Keratinocyte (primary cell): ENCODE results near the gene ACTN1. TPM values are rescaled to one million over a fixed set of nuclear protein-coding genes. Genes with fewer than 3 reads are reported as not detected.

Source experiments
- DNase-seq: peaks from one replicate; pipeline ENCODE4 v3.0.0-alpha.2; 2011; ENCODE audit warnings: low read depth, missing footprints, low spot score
- FAIRE-seq: peaks from 2 replicates; lab custom pipeline; 2011; peaks lifted over from hg19 to GRCh38; lab: Jason Lieb, UNC
- H2AFZ ChIP-seq: 2 replicates; pipeline ENCODE4 v1.6.0; 2012; ENCODE audit warnings: low read length, control low read depth, inconsistent platforms; ENCODE audit not compliant: control insufficient read depth
- H3K27ac ChIP-seq: 2 replicates; pipeline ENCODE4 v1.5.1; 2011; ENCODE audit warnings: low read length; ENCODE audit not compliant: control insufficient read depth, insufficient read depth
- H3K27me3 ChIP-seq: 3 replicates; pipeline ENCODE4 v1.6.0; 2011; ENCODE audit warnings: low read length; ENCODE audit not compliant: control insufficient read depth, insufficient read depth; ENCODE audit errors: extremely low read depth
- H3K36me3 ChIP-seq, 2 experiments: 2 replicates in 1 of 2; 3 replicates in 1 of 2; pipeline ENCODE4 v1.5.1; 2011; ENCODE audit warnings: low read length in 2 of 2, mild to moderate bottlenecking in 1 of 2; ENCODE audit not compliant: control insufficient read depth in 2 of 2, insufficient read depth in 2 of 2; ENCODE audit errors: extremely low read depth in 1 of 2
- H3K4me1 ChIP-seq: 3 replicates; pipeline ENCODE4 v1.5.1; 2011; ENCODE audit warnings: low read length; ENCODE audit not compliant: control insufficient read depth, insufficient read depth; ENCODE audit errors: extremely low read depth
- H3K4me2 ChIP-seq: 3 replicates; pipeline ENCODE4 v1.6.0; 2011; ENCODE audit warnings: low read depth, low read length; ENCODE audit not compliant: control insufficient read depth, insufficient read depth; ENCODE audit errors: extremely low read depth
- H3K4me3 ChIP-seq, 3 experiments: fragments of 200-600 bp in 1 of 3; sonication (generic) in 1 of 3; 2 replicates in 2 of 3; 3 replicates in 1 of 3; pipeline ENCODE4 v1.5.1; 2011 to 2016; ENCODE audit warnings: low read length in 3 of 3, mild to moderate bottlenecking in 3 of 3, control low read depth in 2 of 3, inconsistent platforms in 1 of 3, low read depth in 1 of 3, mixed read lengths in 1 of 3, mixed run types in 1 of 3, moderate library complexity in 1 of 3; ENCODE audit not compliant: control insufficient read depth in 2 of 3, insufficient read depth in 2 of 3; ENCODE audit errors: extremely low read depth in 1 of 3
- H3K79me2 ChIP-seq: 2 replicates; pipeline ENCODE4 v1.6.0; 2012; ENCODE audit warnings: low read length; ENCODE audit not compliant: control insufficient read depth, insufficient read depth
- H3K9ac ChIP-seq: 3 replicates; pipeline ENCODE4 v1.6.0; 2011; ENCODE audit warnings: low read length; ENCODE audit not compliant: control insufficient read depth, insufficient read depth; ENCODE audit errors: extremely low read depth
- H3K9me1 ChIP-seq: 3 replicates; pipeline ENCODE4 v1.6.0; 2011; ENCODE audit warnings: low read length; ENCODE audit not compliant: control insufficient read depth, insufficient read depth; ENCODE audit errors: extremely low read depth
- H3K9me3 ChIP-seq: 2 replicates; pipeline ENCODE4 v1.5.1; 2012; ENCODE audit warnings: low read depth, low read length; ENCODE audit not compliant: control insufficient read depth
- H4K20me1 ChIP-seq: 3 replicates; pipeline ENCODE4 v1.6.0; 2011; ENCODE audit warnings: low read length; ENCODE audit not compliant: control insufficient read depth, insufficient read depth; ENCODE audit errors: extremely low read depth
- EZH2 ChIP-seq: IDR thresholded peaks from one replicate; pipeline ENCODE4 v1.6.1; 2012; ENCODE audit warnings: inconsistent platforms, mild to moderate bottlenecking, low read length, moderate library complexity
- dilution Hi-C: fragments of 300-500 bp; cut with MboI; formaldehyde crosslinking; loops from one replicate; pipeline ENCODE4 v1.7.0; 2020; ENCODE audit warnings: low sequenced_read_pairs; ENCODE audit not compliant: extremely low pct_ligation_motif_present
- polyA plus RNA-seq, 5 experiments: library from polyadenylated mRNA; depleted of rRNA in 3 of 5; stranded (reverse) in 3 of 5; stranded (forward) in 1 of 5; unstranded in 1 of 5; fragments of >200 nt; gene quantifications; 1 replicate in 1 of 5; 2 replicates in 3 of 5; 3 replicates in 1 of 5; pipeline versions ENCODE4 v1.2.1 to v1.2.3, GENCODE V29; 2011 to 2012; ENCODE audit warnings: missing spikeins in 2 of 5, low read depth in 1 of 5, low replicate concordance in 1 of 5
- TF ChIP-seq, protein P1 (sequence below), 3 experiments: IDR thresholded peaks in 1 of 3; conservative IDR thresholded peaks in 1 of 3; optimal IDR thresholded peaks in 1 of 3; 2 replicates in 2 of 3; 3 replicates in 1 of 3; pipeline versions ENCODE3 to v1.5.1; 2011; ENCODE audit warnings: low read length in 3 of 3, mild to moderate bottlenecking in 3 of 3, moderate library complexity in 2 of 3, control low read depth in 1 of 3, inconsistent platforms in 1 of 3; ENCODE audit not compliant: insufficient read depth in 2 of 3; ENCODE audit errors: extremely low read depth in 1 of 3

Gene ACTN1
- polyA plus RNA-seq, 1 donor (not counting 4 experiments of a cell fraction or from before 2014, with no cell fraction given): 558 TPM

DNA sequence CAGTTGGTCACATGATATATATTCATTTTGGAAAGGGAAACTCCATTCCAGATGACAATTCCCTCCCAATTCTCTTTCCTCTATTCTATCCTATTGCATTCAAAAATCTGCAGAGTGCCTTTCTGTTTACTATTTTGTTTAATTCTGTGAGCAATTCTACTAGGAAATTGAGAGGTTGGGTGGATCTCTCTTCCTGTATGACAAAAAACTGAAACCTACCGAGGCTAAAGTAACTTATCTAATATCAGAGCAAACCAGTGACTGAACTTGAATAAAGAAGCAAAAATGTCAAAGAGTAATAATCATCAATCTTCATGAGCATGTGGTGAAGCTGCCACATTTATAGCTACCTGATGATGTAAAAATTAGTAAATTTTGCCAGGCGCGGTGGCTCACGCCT lies 16.6 kb upstream of the ACTN1 start:
- Histone ChIP-seq H3K27ac (no peak overlapping the region), H3K4me1 (no peaks in the 10 kb centered on the region), H3K9ac (no peak overlapping the region), H3K9me3 (no peaks in the 10 kb centered on the region), H3K27me3 (no peaks in the 10 kb centered on the region), H3K4me3 (no peak overlapping the region), H3K79me2 (no peaks in the 10 kb centered on the region), H3K36me3 (no peaks in the 10 kb centered on the region), H3K4me2 (no peak overlapping the region), H3K9me1 (no peaks in the 10 kb centered on the region), H4K20me1 (no peaks in the 10 kb centered on the region), H2AFZ (no peak overlapping the region)
- no peak for DNase-seq
- no peak for FAIRE-seq
- dilution Hi-C loops: no loop called here
- TF ChIP-seq, protein P1, sequence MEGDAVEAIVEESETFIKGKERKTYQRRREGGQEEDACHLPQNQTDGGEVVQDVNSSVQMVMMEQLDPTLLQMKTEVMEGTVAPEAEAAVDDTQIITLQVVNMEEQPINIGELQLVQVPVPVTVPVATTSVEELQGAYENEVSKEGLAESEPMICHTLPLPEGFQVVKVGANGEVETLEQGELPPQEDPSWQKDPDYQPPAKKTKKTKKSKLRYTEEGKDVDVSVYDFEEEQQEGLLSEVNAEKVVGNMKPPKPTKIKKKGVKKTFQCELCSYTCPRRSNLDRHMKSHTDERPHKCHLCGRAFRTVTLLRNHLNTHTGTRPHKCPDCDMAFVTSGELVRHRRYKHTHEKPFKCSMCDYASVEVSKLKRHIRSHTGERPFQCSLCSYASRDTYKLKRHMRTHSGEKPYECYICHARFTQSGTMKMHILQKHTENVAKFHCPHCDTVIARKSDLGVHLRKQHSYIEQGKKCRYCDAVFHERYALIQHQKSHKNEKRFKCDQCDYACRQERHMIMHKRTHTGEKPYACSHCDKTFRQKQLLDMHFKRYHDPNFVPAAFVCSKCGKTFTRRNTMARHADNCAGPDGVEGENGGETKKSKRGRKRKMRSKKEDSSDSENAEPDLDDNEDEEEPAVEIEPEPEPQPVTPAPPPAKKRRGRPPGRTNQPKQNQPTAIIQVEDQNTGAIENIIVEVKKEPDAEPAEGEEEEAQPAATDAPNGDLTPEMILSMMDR (optimal IDR thresholded peaks at IDR 0.05 in 1 of 3, IDR thresholded peaks at IDR 0.05 in 1 of 3, conservative IDR thresholded peaks at IDR 0.05 in 1 of 3; ENCODE audit: extremely low read depth in 1 of 3, insufficient read depth in 2 of 3, low read length in 3 of 3): no peak
- no peak for TF ChIP-seq EZH2

DNA sequence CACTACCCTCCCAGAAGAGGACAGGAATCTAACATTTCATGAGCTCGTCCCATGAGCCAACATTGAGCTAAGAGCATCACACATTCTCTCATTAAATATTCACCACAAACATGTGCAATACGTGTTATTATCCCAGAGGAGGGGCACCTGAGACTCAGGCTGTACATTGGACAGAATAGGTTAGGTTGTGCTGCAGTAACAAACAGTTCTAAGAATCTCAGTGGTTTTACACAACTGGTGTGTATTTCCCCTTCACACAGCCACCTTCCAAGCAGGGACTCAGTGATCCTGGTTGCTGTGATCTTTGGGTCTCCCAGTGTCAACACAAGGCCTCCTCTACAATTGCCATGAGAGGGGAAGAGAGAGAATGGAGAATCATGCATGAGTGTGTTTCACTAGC lies 15.0 kb upstream of the ACTN1 start:
- H3K79me2 ChIP-seq: no peaks in the 10 kb centered on the region
- DNase-seq (no peak), FAIRE-seq (no peak)
- no peaks in the 10 kb centered on the region for H3K36me3 ChIP-seq
- no peaks in the 10 kb centered on the region for H3K4me1 ChIP-seq
- dilution Hi-C loops: no loop called here
- no peak overlapping the region for H3K4me2 ChIP-seq
- H3K27me3 ChIP-seq: no peaks in the 10 kb centered on the region
- no peaks in the 10 kb centered on the region for H3K9me1 ChIP-seq
- H2AFZ ChIP-seq: no peak overlapping the region
- no peak overlapping the region for H3K4me3 ChIP-seq
- no peak overlapping the region for H3K27ac ChIP-seq
- H3K9me3 ChIP-seq: no peaks in the 10 kb centered on the region
- H4K20me1 ChIP-seq: no peaks in the 10 kb centered on the region
- TF ChIP-seq, protein P1 (optimal IDR thresholded peaks at IDR 0.05 in 1 of 3, IDR thresholded peaks at IDR 0.05 in 1 of 3, conservative IDR thresholded peaks at IDR 0.05 in 1 of 3; ENCODE audit: extremely low read depth in 1 of 3, insufficient read depth in 2 of 3, low read length in 3 of 3): no peak
- no peak for TF ChIP-seq EZH2
- no peak overlapping the region for H3K9ac ChIP-seq
